Measurements from ENCODE around the gene CYLD. TPM values are rescaled to one million over a fixed set of nuclear protein-coding genes. Genes with fewer than 3 reads are reported as not detected.

Gene CYLD
- total RNA-seq, 1 experiment from 2014 or later: 12.5 TPM

DNA sequence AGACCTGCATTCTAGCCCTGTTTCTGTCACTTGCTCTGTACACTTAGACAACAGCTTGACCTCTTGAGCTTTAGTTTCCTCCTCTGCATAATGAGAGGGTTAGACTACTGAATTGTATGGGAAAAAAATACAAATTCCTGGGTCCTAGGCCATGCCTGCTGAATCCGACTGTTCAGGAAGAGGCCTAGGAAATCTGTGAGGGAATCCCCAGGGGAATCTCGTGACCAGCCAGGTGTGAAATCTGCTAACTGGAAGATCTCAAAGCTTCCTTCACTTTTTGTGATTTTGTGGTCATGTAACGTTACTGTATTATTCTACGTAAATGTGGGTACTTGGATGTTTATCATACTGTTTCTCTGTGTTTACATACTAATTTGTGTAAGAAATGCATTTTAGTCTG is 58.2 kb downstream of the CYLD start:
- Histone ChIP-seq H4K20me1 (ENCODE audit: control insufficient read depth, insufficient read depth, insufficient read length) (no peaks in the 10 kb centered on the region), H3T11ph (ENCODE audit: low read length) (no peak overlapping the region), H3K14ac (ENCODE audit: insufficient read depth, low read length) (no peak overlapping the region), H3K18ac (ENCODE audit: insufficient read length, low read depth, low read length) (no peak overlapping the region), H2AK5ac (ENCODE audit: insufficient read length, low read length) (no peak overlapping the region), H3K9me3 (ENCODE audit: control insufficient read depth, low read depth, low read length) (no peaks in the 10 kb centered on the region), H3K23ac (ENCODE audit: insufficient read length, low read depth, low read length) (no peak overlapping the region), H3K23me2 (ENCODE audit: insufficient read length, low read depth, low read length, poor library complexity, severe bottlenecking) (no peaks in the 10 kb centered on the region), H2BK20ac (ENCODE audit: low read depth, low read length, poor library complexity, severe bottlenecking) (no peak overlapping the region), H3K79me1 (ENCODE audit: insufficient read depth, low read depth, low read length, poor library complexity, severe bottlenecking) (no peaks in the 10 kb centered on the region), H2AFZ (ENCODE audit: low read length) (no peak overlapping the region), H2BK5ac (ENCODE audit: insufficient read length, low read length) (no peak overlapping the region), H3K56ac (ENCODE audit: insufficient read length, low read depth, low read length) (peak overlapping the region; percentile 38), H3K4me1 (ENCODE audit: insufficient read depth, low read length) (no peaks in the 10 kb centered on the region), H3K4ac (ENCODE audit: low read depth, low read length) (no peak overlapping the region), H2BK120ac (ENCODE audit: low read depth, low read length, poor library complexity, severe bottlenecking) (no peak overlapping the region), H3K79me2 (ENCODE audit: insufficient read depth, low read length) (no peaks in the 10 kb centered on the region), H2BK12ac (ENCODE audit: insufficient read length, low read depth, low read length) (no peak overlapping the region), H3K27ac (ENCODE audit: insufficient read length, low read depth, low read length) (no peak overlapping the region), H3K4me2 (ENCODE audit: insufficient read depth, insufficient read length, low read length) (no peak overlapping the region), H2BK15ac (ENCODE audit: low read depth, low read length) (no peak overlapping the region), H3K9ac (ENCODE audit: extremely low read depth, insufficient read length, low read length) (no peak overlapping the region), H4K5ac (ENCODE audit: insufficient read length, low read depth, low read length) (no peak overlapping the region), H4K8ac (replicated peaks; ENCODE audit: insufficient read length, low read depth, low read length) (no peak overlapping the region), H3K27me3 (ENCODE audit: insufficient read depth, low read length) (no peaks in the 10 kb centered on the region; the same call in 1 of the 2 replicates), H4K91ac (ENCODE audit: insufficient read length, low read depth, low read length) (no peak overlapping the region)
- Mint-ChIP-seq H3K27me3 (ENCODE audit: low read depth) (no peaks in the 10 kb centered on the region), H3K9me3 (no peaks in the 10 kb centered on the region), H3K27ac (no peak overlapping the region), H3K4me3 (no peak overlapping the region), H3K36me3 (ENCODE audit: insufficient read depth in 1 of 3, low read depth in 3 of 3) (no peaks in the 10 kb centered on the region), H3K4me1 (peaks cover 10 to 11% of the 10 kb centered on the region in 2 experiments; a peak in 3 of 4 replicates)
- TF ChIP-seq, protein P1, sequence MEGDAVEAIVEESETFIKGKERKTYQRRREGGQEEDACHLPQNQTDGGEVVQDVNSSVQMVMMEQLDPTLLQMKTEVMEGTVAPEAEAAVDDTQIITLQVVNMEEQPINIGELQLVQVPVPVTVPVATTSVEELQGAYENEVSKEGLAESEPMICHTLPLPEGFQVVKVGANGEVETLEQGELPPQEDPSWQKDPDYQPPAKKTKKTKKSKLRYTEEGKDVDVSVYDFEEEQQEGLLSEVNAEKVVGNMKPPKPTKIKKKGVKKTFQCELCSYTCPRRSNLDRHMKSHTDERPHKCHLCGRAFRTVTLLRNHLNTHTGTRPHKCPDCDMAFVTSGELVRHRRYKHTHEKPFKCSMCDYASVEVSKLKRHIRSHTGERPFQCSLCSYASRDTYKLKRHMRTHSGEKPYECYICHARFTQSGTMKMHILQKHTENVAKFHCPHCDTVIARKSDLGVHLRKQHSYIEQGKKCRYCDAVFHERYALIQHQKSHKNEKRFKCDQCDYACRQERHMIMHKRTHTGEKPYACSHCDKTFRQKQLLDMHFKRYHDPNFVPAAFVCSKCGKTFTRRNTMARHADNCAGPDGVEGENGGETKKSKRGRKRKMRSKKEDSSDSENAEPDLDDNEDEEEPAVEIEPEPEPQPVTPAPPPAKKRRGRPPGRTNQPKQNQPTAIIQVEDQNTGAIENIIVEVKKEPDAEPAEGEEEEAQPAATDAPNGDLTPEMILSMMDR (conservative IDR thresholded peaks at IDR 0.05): no peak
- no CpG with 5 or more reads among the region's 4 CpGs for WGBS (ENCODE audit: extremely low coverage, insufficient read length, low lambda C conversion rate)
- DNase-seq: no peak

All from H9 (cell line).